ENCODE measurements around the gene TRIM46. TPM values are rescaled to one million over a fixed set of nuclear protein-coding genes. Genes with fewer than 3 reads are reported as not detected.

TRIM46 gene
- total RNA-seq, 1 experiment from 2014 or later: 4.1 TPM

DNA sequence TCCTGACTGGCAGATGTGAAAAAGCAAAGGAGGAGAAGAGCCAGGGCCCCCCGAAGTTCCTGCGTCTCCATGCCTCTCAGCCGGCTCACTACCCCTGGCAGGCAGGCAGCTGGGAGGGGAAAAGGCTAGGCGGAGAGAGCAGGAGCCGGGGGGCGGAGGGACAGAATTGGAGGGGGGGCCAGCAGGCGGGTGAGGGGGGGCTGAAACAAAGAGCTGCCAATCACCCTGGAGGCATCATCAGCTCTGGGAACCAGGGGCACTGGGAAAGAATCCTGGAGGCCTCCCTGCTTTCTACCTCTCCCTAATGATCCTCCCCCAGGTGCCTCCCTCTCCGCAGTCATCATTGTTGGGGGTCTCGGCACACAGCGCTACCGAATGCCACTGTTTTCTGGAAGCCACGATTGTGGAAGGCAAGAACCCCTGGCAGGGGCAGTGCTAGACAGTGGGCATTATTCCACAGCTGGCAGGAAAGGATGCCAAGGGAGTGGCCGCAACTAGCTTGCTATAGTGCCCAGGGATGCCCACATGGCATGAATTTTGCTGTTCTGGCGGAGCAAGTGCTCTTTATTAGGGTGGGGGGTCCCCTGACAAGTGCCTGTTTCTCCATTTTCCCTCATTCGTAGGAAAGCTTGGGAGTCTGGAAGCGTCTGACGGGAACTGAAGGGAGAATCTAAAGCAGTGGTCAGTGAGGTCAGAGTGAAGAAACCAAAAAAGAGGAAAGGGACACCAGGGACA lies 34.3 kb downstream of the TRIM46 start, which contains the start of gene THBS3:
THBS3 (minus strand) TSS at position 92 of the 735 bp plus-strand sequence; CDS start at position 71, 21 bp downstream.
- ChIA-PET POLR2A (ENCODE audit: unreplicated experiment) (interaction anchor here (0.6 to 1.0 kb wide), 5 partner anchors 14 to 101 kb away, joined by 3 to 8 read pairs (median 7); partner anchors contain the start of genes FDPS and KRTCAP2), CTCF (interaction anchor here (0.6 to 2.0 kb wide), 4 partner anchors 14 to 651 kb away, joined by 5 to 12 read pairs (median 7); partner anchors contain the start of gene KRTCAP2)
- Histone ChIP-seq H4K20me1 (ENCODE audit: low read length) (no peaks in the 10 kb centered on the region), H3K27ac (ENCODE audit: low read length) (peak within 1 kb of the TSS; percentile 90), H2AFZ (ENCODE audit: low read length) (peak within 1 kb of the TSS; percentile 92), H3F3A (ENCODE audit: low read length, unreplicated experiment) (no peaks in the 10 kb centered on the region), H3K27me3 (ENCODE audit: low read length) (no peaks in the 10 kb centered on the region), H3K4me3 (ENCODE audit: low read length) (peak within 1 kb of the TSS; percentile 98), H3K36me3 (ENCODE audit: low read depth, low read length) (no peaks in the 10 kb centered on the region; the same call in 1 of the 2 replicates), H3K9ac (ENCODE audit: low read length) (peak within 1 kb of the TSS; percentile 98), H3K79me2 (ENCODE audit: low read length) (peaks cover 12% of the 10 kb centered on the region), H3K4me1 (ENCODE audit: insufficient read depth, low read length) (peaks cover 26% of the 10 kb centered on the region), H3K4me2 (ENCODE audit: low read length) (peak within 1 kb of the TSS; percentile 95), H3K9me3 (ENCODE audit: low read length) (no peaks in the 10 kb centered on the region), H3K9me2 (replicated peaks; ENCODE audit: low read length) (no peaks in the 10 kb centered on the region)
- peak; percentile 8 for ATAC-seq
- peak; percentile 19 for DNase-seq
- intact Hi-C loops (cut with micrococcal nuclease): loop anchor here (1.0 to 5.0 kb wide), 3 partner anchors 19 to 117 kb away; a partner anchor contains a TSS
- BruUV-seq (replicated peaks): TSS peak; percentile 72
- TF ChIP-seq, protein P1, sequence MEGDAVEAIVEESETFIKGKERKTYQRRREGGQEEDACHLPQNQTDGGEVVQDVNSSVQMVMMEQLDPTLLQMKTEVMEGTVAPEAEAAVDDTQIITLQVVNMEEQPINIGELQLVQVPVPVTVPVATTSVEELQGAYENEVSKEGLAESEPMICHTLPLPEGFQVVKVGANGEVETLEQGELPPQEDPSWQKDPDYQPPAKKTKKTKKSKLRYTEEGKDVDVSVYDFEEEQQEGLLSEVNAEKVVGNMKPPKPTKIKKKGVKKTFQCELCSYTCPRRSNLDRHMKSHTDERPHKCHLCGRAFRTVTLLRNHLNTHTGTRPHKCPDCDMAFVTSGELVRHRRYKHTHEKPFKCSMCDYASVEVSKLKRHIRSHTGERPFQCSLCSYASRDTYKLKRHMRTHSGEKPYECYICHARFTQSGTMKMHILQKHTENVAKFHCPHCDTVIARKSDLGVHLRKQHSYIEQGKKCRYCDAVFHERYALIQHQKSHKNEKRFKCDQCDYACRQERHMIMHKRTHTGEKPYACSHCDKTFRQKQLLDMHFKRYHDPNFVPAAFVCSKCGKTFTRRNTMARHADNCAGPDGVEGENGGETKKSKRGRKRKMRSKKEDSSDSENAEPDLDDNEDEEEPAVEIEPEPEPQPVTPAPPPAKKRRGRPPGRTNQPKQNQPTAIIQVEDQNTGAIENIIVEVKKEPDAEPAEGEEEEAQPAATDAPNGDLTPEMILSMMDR (conservative IDR thresholded peaks at IDR 0.05; ENCODE audit: low read depth, low read length): no peak
- TF ChIP-seq EZH2phosphoT487 (IDR thresholded peaks at IDR 0.05; ENCODE audit: borderline replicate concordance, low read length): no peak
- no peak for TF ChIP-seq EZH2 (IDR thresholded peaks at IDR 0.05; ENCODE audit: low read length, unreplicated experiment)

DNA sequence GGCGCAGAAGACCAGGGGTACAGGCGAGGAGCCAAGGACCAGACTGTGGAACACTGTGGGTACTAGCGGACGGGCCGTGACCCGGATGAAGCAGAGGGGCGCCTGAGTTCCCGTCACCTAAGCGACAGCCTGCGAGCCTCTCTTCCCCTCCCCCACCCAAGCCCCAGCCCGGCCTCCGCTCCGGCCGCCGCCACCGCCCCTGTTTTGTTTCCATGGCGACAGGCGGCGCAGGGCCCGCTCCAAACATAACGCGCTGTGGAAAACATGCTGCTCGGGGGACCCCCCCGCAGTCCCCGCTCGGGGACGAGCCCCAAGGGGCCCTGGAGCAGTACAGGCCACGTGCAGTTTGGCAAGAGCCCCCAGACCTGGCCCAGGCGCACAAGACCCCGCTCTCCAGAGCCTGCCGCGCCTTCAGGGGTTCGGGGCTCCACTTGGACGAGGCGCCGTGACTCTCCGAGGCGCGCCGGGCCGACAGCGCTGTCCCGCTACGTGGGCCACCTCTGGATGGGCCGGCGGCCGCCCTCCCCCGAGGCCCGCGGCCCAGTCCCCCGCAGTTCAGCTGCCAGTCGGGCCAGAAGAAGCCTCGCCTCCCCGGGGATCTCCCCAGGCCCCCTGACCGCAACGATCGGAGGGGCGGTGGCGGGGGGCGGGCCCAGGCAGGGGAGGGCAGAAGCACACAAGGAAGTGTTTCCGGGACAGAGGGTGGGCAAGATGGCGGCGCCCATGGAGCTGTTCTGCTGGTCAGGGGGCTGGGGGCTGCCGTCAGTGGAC lies 35.1 kb downstream of the TRIM46 start, which contains the start of gene MTX1:
MTX1 (plus strand) TSS at position 155 of the 771 bp plus-strand sequence; CDS start at position 265, 110 bp downstream.
- no peaks in the 10 kb centered on the region for H3K9me3 ChIP-seq (ENCODE audit: low read length)
- no peaks in the 10 kb centered on the region for H4K20me1 ChIP-seq (ENCODE audit: low read length)
- no peaks in the 10 kb centered on the region for H3K27me3 ChIP-seq (ENCODE audit: low read length)
- peak; percentile 83 for DNase-seq
- ChIA-PET POLR2A (ENCODE audit: unreplicated experiment) (interaction anchor here (0.6 to 1.0 kb wide), 3 partner anchors 15 to 54 kb away, joined by 3 to 8 read pairs (median 3); no protein-coding TSS in a partner anchor), CTCF (interaction anchor here (1.0 to 2.0 kb wide), 3 partner anchors 15 to 52 kb away, joined by 4 to 12 read pairs (median 4); partner anchors contain the start of gene KRTCAP2)
- H2AFZ ChIP-seq (ENCODE audit: low read length): peak within 1 kb of the TSS; percentile 92
- H3K4me3 ChIP-seq (ENCODE audit: low read length): peak within 1 kb of the TSS; percentile 98
- no peaks in the 10 kb centered on the region; the same call in 1 of the 2 replicates for H3K36me3 ChIP-seq (ENCODE audit: low read depth, low read length)
- BruUV-seq (replicated peaks): no TSS peak
- TF ChIP-seq EZH2phosphoT487 (IDR thresholded peaks at IDR 0.05; ENCODE audit: borderline replicate concordance, low read length): no peak
- TF ChIP-seq, protein P1 (conservative IDR thresholded peaks at IDR 0.05; ENCODE audit: low read depth, low read length): no peak
- no peak for TF ChIP-seq EZH2 (IDR thresholded peaks at IDR 0.05; ENCODE audit: low read length, unreplicated experiment)
- H3K79me2 ChIP-seq (ENCODE audit: low read length): peaks cover 12% of the 10 kb centered on the region
- no peaks in the 10 kb centered on the region for H3F3A ChIP-seq (ENCODE audit: low read length, unreplicated experiment)
- ATAC-seq: peak; percentile 78
- peak within 1 kb of the TSS; percentile 90 for H3K27ac ChIP-seq (ENCODE audit: low read length)
- H3K4me1 ChIP-seq (ENCODE audit: insufficient read depth, low read length): peaks cover 26% of the 10 kb centered on the region
- H3K9me2 ChIP-seq (replicated peaks; ENCODE audit: low read length): no peaks in the 10 kb centered on the region
- H3K4me2 ChIP-seq (ENCODE audit: low read length): peak within 1 kb of the TSS; percentile 95
- H3K9ac ChIP-seq (ENCODE audit: low read length): peak within 1 kb of the TSS; percentile 98
- intact Hi-C loops (cut with micrococcal nuclease): loop anchor here (5.0 kb wide), 1 partner anchor 34 kb away; a partner anchor contains a TSS

All from PC-3 (cell line).